22Rv1 (cell line): ENCODE results near the gene ERG.
A peak's percentile ranks its signal among the peaks of the same experiment; 100 is the strongest.

Experiments used
- H3K27ac ChIP-seq: fragments of 450-650 bp; 2 replicates; pipeline ENCODE4 v1.5.1; 2017
- CTCF ChIP-seq: fragments of 450-650 bp; IDR thresholded peaks from 2 replicates; pipeline ENCODE4 v1.5.1; 2017; ENCODE audit warnings: mild to moderate bottlenecking
- ZFX ChIP-seq: fragments of 450-650 bp; IDR thresholded peaks from 2 replicates; pipeline ENCODE4 v1.6.1; 2017; ENCODE audit warnings: antibody characterized with exemption, borderline replicate concordance

ERG gene

DNA sequence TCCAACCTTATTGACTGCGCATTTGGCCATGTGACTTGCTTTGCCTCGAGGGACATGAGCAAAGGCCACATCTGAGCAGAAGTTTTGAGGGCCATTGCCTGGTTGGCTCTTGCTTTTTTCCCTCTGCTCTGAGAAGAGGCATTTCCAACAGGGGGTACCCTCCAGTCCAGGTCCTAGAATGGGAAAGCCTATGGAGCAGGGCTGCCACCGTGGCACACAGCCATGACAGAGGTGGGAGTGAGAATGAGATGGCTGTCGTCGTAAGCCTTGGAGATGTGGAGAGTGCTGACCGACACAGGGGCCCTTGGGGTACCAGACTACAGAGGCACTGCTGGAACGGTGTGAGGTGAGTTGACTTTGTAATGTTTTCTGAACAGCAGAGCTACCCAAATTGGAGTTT lies 138.4 kb downstream of the ERG start:
- no peak overlapping the region for H3K27ac ChIP-seq
- TF ChIP-seq ZFX (no peak), CTCF (no peak)

DNA sequence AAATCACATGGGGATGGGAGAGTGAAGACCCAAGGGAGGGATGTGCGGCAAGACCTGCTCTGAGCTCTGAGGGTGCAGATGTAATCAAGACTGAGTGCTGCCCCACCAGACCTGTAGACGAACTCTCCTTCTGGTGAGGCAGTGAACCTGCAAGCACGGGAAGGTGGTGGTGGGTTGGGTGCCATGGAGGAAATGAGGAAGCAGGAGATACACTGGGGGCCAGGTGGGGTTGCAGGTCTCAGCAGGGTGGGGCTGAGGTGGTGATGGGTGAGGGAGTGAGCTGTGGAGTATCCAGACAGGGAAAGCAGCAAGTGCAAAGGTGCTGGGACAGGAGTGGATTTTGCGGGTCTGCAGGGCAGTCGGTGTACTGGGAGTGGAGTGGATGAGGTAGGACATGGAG lies 139.2 kb downstream of the ERG start:
- H3K27ac ChIP-seq = no peak overlapping the region
- TF ChIP-seq ZFX (no peak), CTCF (no peak)

- no peak for TF ChIP-seq ZFX
- no peak for TF ChIP-seq CTCF
- H3K27ac ChIP-seq = no peak overlapping the region
Measured at GRCh38 chr21:38358666-38359065, 139.6 kb downstream of the ERG start.

- no peak overlapping the region for H3K27ac ChIP-seq
- TF ChIP-seq CTCF (no peak), ZFX (no peak)
Measured at GRCh38 chr21:38358098-38358497, 140.2 kb downstream of the ERG start.

GRCh38 chr21:38356883-38357625 lies 141.2 kb downstream of the ERG start:
- no peak for TF ChIP-seq ZFX
- TF ChIP-seq CTCF = no peak
- no peak overlapping the region for H3K27ac ChIP-seq

- TF ChIP-seq CTCF (peak; percentile 96), ZFX (no peak)
- no peak overlapping the region for H3K27ac ChIP-seq
Measured at GRCh38 chr21:38355992-38356781, 142.1 kb downstream of the ERG start.

DNA sequence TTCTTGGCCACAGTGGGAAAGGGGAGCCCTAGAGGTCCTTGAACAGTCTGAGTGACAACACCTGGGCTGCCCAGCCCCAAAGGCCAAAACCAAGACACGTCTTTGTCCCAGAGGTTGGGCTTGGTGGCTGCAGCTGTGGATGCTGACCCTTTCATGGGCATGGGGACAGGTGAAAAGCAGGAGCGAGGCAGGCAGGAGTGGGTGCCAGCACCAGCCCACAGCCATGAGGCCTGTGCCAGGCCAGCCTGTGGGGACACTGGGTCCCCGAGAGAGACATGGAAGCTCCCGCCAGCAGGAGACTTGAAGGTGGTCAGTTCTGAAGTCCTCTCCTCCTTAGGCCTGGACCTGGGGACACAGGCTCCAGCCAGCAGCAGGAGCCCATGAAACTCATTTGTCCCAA lies 142.9 kb downstream of the ERG start:
- H3K27ac ChIP-seq = no peak overlapping the region
- no peak for TF ChIP-seq ZFX
- TF ChIP-seq CTCF = no peak
